ENCODE data around the gene GDF9. TPM values are rescaled to one million over a fixed set of nuclear protein-coding genes. Genes with fewer than 3 reads are reported as not detected.
A peak's percentile ranks its signal among the peaks of the same experiment; 100 is the strongest.

The GDF9 gene
- total and polyA plus RNA-seq, 2 experiments from 2014 or later = 0.11 to 0.14 TPM

DNA sequence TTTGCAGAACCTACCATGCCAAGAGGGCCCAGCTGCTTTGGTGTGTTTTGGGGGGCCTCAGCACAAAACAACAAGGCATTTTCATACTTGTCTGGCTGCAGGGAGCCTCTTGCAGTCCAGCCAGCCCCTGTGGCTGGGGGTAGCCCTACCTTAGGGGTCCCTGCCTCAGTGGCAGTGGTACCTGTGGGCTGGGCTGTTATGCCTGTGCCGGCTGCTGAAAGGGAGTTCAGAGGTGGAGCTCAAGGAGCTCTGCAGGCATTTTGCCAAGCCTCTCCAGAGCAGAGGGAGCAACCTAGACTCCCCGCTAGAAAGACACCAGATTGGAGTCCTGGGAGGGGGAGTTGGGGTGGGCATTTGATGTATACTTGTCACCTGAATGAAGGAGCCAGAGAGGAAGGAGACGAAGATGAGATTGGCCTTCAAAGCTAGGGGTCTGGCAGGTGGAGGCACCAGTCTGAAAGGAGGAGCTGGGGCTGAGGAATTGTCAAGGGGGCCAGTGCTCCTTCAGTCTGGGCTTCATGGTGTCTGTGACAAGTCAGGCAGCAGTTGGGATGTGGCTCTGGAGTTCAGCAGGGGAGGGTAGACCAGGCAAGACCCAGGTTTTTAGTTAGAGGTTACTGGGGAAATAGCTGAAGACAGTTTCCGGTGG is 37.3 kb downstream of the GDF9 start:
- ATAC-seq (no peak), DNase-seq (ENCODE audit: low spot score) (no peak)
- H3K27me3 ChIP-seq (ENCODE audit: insufficient read depth) = peaks cover 91% of the 10 kb centered on the region
- no peaks in the 10 kb centered on the region for H3K79me2 ChIP-seq (replicated peaks; ENCODE audit: insufficient read depth)
- Mint-ChIP-seq H3K4me3 (peak overlapping the region; percentile 80), H3K27me3 (ENCODE audit: insufficient read depth, low read depth, poor library complexity) (peaks cover 67% of the 10 kb centered on the region), H3K36me3 (ENCODE audit: low read depth) (peaks cover 3% of the 10 kb centered on the region), H3K27ac (no peak overlapping the region), H3K9me3 (no peaks in the 10 kb centered on the region), H3K4me1 (peaks cover 14% of the 10 kb centered on the region)
- H3K36me3 ChIP-seq (ENCODE audit: insufficient read depth) = no peaks in the 10 kb centered on the region
- H3F3A ChIP-seq (replicated peaks; ENCODE audit: low read depth) = 0 out of 2 replicates have a peak, but pooled peaks cover 16% of the 10 kb centered on the region
- H3K9me2 ChIP-seq (ENCODE audit: insufficient read depth) = no peaks in the 10 kb centered on the region
- no peak overlapping the region for H2AFZ ChIP-seq
- peak overlapping the region; percentile 73 for H3K4me3 ChIP-seq
- peaks cover 5% of the 10 kb centered on the region for H3K4me1 ChIP-seq (ENCODE audit: insufficient read depth)
- H3K4me2 ChIP-seq = peak overlapping the region; percentile 86; the same call in 1 of the 2 replicates
- H4K20me1 ChIP-seq (replicated peaks; ENCODE audit: insufficient read depth) = no peaks in the 10 kb centered on the region
- no peak overlapping the region for H3K27ac ChIP-seq (ENCODE audit: low read depth)
- TF ChIP-seq EZH2 (IDR thresholded peaks at IDR 0.05; ENCODE audit: low read depth, unreplicated experiment) = peak; percentile 28
- TF ChIP-seq, protein P1, sequence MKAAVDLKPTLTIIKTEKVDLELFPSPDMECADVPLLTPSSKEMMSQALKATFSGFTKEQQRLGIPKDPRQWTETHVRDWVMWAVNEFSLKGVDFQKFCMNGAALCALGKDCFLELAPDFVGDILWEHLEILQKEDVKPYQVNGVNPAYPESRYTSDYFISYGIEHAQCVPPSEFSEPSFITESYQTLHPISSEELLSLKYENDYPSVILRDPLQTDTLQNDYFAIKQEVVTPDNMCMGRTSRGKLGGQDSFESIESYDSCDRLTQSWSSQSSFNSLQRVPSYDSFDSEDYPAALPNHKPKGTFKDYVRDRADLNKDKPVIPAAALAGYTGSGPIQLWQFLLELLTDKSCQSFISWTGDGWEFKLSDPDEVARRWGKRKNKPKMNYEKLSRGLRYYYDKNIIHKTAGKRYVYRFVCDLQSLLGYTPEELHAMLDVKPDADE (IDR thresholded peaks at IDR 0.05) = no peak

DNA sequence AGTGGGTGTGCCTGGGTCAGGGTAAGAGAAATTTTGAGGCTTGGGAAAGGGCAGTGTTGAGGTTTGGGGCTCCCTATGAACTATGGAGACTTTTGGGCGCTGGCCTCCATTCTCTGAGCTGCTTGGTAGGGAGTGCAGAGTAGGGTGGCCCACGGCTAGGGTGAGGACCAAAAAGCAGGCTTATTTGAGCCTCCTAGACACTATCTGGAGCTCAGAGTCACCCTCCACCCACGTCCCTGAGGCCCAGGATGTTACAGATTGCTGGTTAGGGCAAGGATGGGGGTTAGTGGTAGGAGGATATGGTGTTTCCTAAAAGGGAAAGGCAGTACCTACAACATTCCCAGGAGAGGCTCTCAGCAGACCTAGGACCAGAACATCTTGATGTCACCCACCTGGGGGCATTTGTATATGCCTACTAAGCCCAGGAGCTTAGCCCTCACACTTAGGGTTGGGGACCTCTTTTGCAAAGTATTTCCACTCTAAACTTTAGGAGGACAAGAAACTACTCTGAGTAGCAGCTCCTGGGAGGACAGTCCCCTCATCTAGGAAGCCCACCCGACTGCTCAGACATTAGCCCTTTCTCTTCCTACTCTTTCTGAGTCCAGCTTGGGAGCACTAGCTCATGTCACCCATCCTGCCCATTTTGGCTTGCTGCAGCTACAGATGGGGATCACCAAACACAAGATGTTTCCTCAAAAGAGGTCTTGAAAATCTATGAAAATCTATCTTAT is 38.2 kb downstream of the GDF9 start:
- no peak for DNase-seq (ENCODE audit: low spot score)
- peaks cover 3% of the 10 kb centered on the region for H3K36me3 Mint-ChIP-seq (ENCODE audit: low read depth)
- Histone ChIP-seq H3K4me2 (no peak overlapping the region), H3K9me2 (ENCODE audit: insufficient read depth) (no peaks in the 10 kb centered on the region), H2AFZ (no peak overlapping the region), H3K27ac (ENCODE audit: low read depth) (no peak overlapping the region), H3K27me3 (ENCODE audit: insufficient read depth) (peaks cover 95% of the 10 kb centered on the region), H4K20me1 (replicated peaks; ENCODE audit: insufficient read depth) (no peaks in the 10 kb centered on the region), H3F3A (replicated peaks; ENCODE audit: low read depth) (peaks cover 23% of the 10 kb centered on the region; the same call in 1 of the 2 replicates), H3K36me3 (ENCODE audit: insufficient read depth) (no peaks in the 10 kb centered on the region), H3K79me2 (replicated peaks; ENCODE audit: insufficient read depth) (no peaks in the 10 kb centered on the region), H3K4me3 (no peak overlapping the region), H3K4me1 (ENCODE audit: insufficient read depth) (peaks cover 9% of the 10 kb centered on the region)
- no peak overlapping the region for H3K4me3 Mint-ChIP-seq
- H3K27me3 Mint-ChIP-seq (ENCODE audit: insufficient read depth, low read depth, poor library complexity) = peaks cover 65% of the 10 kb centered on the region
- H3K9me3 Mint-ChIP-seq = no peaks in the 10 kb centered on the region
- H3K27ac Mint-ChIP-seq = no peak overlapping the region
- H3K4me1 Mint-ChIP-seq = peaks cover 14% of the 10 kb centered on the region
- no peak for ATAC-seq
- TF ChIP-seq CREB1 (CRISPR knock-in tag; IDR thresholded peaks at IDR 0.05; ENCODE audit: low read depth) (no peak), EZH2 (IDR thresholded peaks at IDR 0.05; ENCODE audit: low read depth, unreplicated experiment) (no peak), POLR2AphosphoS5 (IDR thresholded peaks at IDR 0.05; ENCODE audit: low read depth) (no peak), EZH2phosphoT487 (IDR thresholded peaks at IDR 0.05; ENCODE audit: unreplicated experiment) (no peak), NANOG (IDR thresholded peaks at IDR 0.05; ENCODE audit: borderline replicate concordance) (no peak), ZNF114 (CRISPR knock-in tag; IDR thresholded peaks at IDR 0.05) (no peak)
- TF ChIP-seq, protein P2, sequence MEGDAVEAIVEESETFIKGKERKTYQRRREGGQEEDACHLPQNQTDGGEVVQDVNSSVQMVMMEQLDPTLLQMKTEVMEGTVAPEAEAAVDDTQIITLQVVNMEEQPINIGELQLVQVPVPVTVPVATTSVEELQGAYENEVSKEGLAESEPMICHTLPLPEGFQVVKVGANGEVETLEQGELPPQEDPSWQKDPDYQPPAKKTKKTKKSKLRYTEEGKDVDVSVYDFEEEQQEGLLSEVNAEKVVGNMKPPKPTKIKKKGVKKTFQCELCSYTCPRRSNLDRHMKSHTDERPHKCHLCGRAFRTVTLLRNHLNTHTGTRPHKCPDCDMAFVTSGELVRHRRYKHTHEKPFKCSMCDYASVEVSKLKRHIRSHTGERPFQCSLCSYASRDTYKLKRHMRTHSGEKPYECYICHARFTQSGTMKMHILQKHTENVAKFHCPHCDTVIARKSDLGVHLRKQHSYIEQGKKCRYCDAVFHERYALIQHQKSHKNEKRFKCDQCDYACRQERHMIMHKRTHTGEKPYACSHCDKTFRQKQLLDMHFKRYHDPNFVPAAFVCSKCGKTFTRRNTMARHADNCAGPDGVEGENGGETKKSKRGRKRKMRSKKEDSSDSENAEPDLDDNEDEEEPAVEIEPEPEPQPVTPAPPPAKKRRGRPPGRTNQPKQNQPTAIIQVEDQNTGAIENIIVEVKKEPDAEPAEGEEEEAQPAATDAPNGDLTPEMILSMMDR (conservative IDR thresholded peaks at IDR 0.05; ENCODE audit: low read depth in 2 of 2) = no peak
- TF ChIP-seq, protein P3, sequence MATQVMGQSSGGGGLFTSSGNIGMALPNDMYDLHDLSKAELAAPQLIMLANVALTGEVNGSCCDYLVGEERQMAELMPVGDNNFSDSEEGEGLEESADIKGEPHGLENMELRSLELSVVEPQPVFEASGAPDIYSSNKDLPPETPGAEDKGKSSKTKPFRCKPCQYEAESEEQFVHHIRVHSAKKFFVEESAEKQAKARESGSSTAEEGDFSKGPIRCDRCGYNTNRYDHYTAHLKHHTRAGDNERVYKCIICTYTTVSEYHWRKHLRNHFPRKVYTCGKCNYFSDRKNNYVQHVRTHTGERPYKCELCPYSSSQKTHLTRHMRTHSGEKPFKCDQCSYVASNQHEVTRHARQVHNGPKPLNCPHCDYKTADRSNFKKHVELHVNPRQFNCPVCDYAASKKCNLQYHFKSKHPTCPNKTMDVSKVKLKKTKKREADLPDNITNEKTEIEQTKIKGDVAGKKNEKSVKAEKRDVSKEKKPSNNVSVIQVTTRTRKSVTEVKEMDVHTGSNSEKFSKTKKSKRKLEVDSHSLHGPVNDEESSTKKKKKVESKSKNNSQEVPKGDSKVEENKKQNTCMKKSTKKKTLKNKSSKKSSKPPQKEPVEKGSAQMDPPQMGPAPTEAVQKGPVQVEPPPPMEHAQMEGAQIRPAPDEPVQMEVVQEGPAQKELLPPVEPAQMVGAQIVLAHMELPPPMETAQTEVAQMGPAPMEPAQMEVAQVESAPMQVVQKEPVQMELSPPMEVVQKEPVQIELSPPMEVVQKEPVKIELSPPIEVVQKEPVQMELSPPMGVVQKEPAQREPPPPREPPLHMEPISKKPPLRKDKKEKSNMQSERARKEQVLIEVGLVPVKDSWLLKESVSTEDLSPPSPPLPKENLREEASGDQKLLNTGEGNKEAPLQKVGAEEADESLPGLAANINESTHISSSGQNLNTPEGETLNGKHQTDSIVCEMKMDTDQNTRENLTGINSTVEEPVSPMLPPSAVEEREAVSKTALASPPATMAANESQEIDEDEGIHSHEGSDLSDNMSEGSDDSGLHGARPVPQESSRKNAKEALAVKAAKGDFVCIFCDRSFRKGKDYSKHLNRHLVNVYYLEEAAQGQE (IDR thresholded peaks at IDR 0.05; ENCODE audit: unreplicated experiment) = no peak
- TF ChIP-seq, protein P1 (IDR thresholded peaks at IDR 0.05) = no peak
